K562 (cell line): ENCODE data around the gene SAMD14. TPM values are rescaled to one million over a fixed set of nuclear protein-coding genes. Genes with fewer than 3 reads are reported as not detected.

Experiments
- BRCA1 ChIP-seq, 2 experiments: fragments of 450-650 bp in 1 of 2; sonication (generic) in 1 of 2; formaldehyde crosslinking in 1 of 2; IDR thresholded peaks; 2 replicates each; pipeline versions ENCODE4 v1.5.0 to v1.6.1; 2017 to 2020; ENCODE audit warnings: mild to moderate bottlenecking in 1 of 2, missing genetic modification reagents in 1 of 2
- CGGBP1 ChIP-seq: fragments of 250-450 bp; sonication (Bioruptor Pico); IDR thresholded peaks from 2 replicates; pipeline ENCODE4 v1.9.0; 2021; ENCODE audit warnings: mild to moderate bottlenecking
- ESRRA ChIP-seq: fragments of 450-650 bp; IDR thresholded peaks from 2 replicates; pipeline ENCODE4 v1.6.1; 2014; ENCODE audit warnings: low read depth, mild to moderate bottlenecking, moderate library complexity, borderline replicate concordance
- GTF2F1 ChIP-seq: IDR thresholded peaks from 2 replicates; pipeline ENCODE4 v1.6.1; 2011; ENCODE audit warnings: low read depth, low read length, improper control_type of control experiment
- MBD2 ChIP-seq: sonication (generic); IDR thresholded peaks from 2 replicates; pipeline ENCODE4 v1.6.1; 2016; ENCODE audit warnings: low read depth, borderline replicate concordance
- MTA3 ChIP-seq: fragments of 450-650 bp; formaldehyde crosslinking; IDR thresholded peaks from 2 replicates; pipeline ENCODE4 v1.6.1; 2017; ENCODE audit warnings: mild to moderate bottlenecking, borderline replicate concordance
- RBM17 ChIP-seq: fragments of 200-400 bp; formaldehyde crosslinking; IDR thresholded peaks from 2 replicates; pipeline ENCODE4 v1.6.1; 2017; ENCODE audit warnings: low read depth, mild to moderate bottlenecking, low read length, borderline replicate concordance
- RFX5 ChIP-seq: IDR thresholded peaks from 2 replicates; pipeline ENCODE4 v1.6.1; 2011; ENCODE audit warnings: low read depth, mild to moderate bottlenecking, improper control_type of control experiment, low read length
- SIN3B ChIP-seq: fragments of 450-650 bp; IDR thresholded peaks from 2 replicates; pipeline ENCODE4 v1.6.1; 2017; ENCODE audit warnings: low read depth, mild to moderate bottlenecking, moderate library complexity
- ZNF124 ChIP-seq: sonication (generic); formaldehyde crosslinking; IDR thresholded peaks from 2 replicates; pipeline ENCODE4 v1.8.1; 2022; ENCODE audit warnings: missing genetic modification reagents
- ZNF212 ChIP-seq: fragments of 450-650 bp; formaldehyde crosslinking; IDR thresholded peaks from 2 replicates; pipeline ENCODE4 v1.4.0; 2020; ENCODE audit warnings: mild to moderate bottlenecking
- ZNF41 ChIP-seq: fragments of 250-450 bp; sonication (Bioruptor Pico); conservative IDR thresholded peaks from 2 replicates; pipeline ENCODE4 v1.4.0; 2020; ENCODE audit warnings: mild to moderate bottlenecking
- ZNF436 ChIP-seq: fragments of 250-450, 450-650 bp; sonication (Bioruptor Pico); formaldehyde crosslinking; IDR thresholded peaks from 2 replicates; pipeline ENCODE4 v1.7.0; 2020; ENCODE audit warnings: mild to moderate bottlenecking
- ZNF609 ChIP-seq: sonication (generic); formaldehyde crosslinking; IDR thresholded peaks from 2 replicates; pipeline ENCODE4 v1.8.1; 2023; ENCODE audit warnings: missing genetic modification reagents, mild to moderate bottlenecking, borderline replicate concordance
- ZNF785 ChIP-seq: fragments of 250-450 bp; sonication (Bioruptor Pico); IDR thresholded peaks from 2 replicates; pipeline ENCODE4 v1.4.0; 2020; ENCODE audit warnings: mild to moderate bottlenecking
- polyA plus RNA-seq, 8 experiments: library from polyadenylated mRNA; depleted of rRNA in 4 of 8; stranded (reverse) in 5 of 8; unstranded in 3 of 8; fragments of >200 nt; fragmentation: Nextera tagmentation in 2 of 8; fragmentation: Illumina TruSeq in 1 of 8; extraction: Ambion mirVana in 2 of 8; extraction: Trizol in 1 of 8; gene quantifications; 2 replicates each; pipeline versions ENCODE4 v1.2.1 to v1.2.3, GENCODE V29; 2011 to 2014; ENCODE audit warnings: inconsistent platforms in 1 of 8, missing spikeins in 1 of 8
- total RNA-seq, 7 experiments: library from RNA; depleted of rRNA in 6 of 7; stranded (reverse); fragments of >200 nt in 6 of 7; fragmentation: Illumina TruSeq in 2 of 7; extraction: Trizol in 2 of 7; gene quantifications; 2 replicates each; pipeline versions ENCODE4 v1.2.1 to v1.2.3, GENCODE V29; 2011 to 2021; ENCODE audit warnings: low replicate concordance in 1 of 7
- TF ChIP-seq, protein P1 (sequence below): IDR thresholded peaks from 2 replicates; pipeline ENCODE4 v1.6.1; 2016; ENCODE audit warnings: missing genetic modification characterization, missing compliant biosample characterization
- TF ChIP-seq, protein P2 (sequence below): fragments of 250-450 bp; sonication (Bioruptor Pico); IDR thresholded peaks from 2 replicates; pipeline ENCODE4 v1.4.0; 2020; ENCODE audit warnings: mild to moderate bottlenecking, moderate library complexity, borderline replicate concordance

Gene SAMD14
- total and polyA plus RNA-seq, 9 of the 15 experiments (the other 6 are each of a cell fraction or from before 2014, with no cell fraction given): 0.04 to 0.07 TPM; not detected in 7

DNA sequence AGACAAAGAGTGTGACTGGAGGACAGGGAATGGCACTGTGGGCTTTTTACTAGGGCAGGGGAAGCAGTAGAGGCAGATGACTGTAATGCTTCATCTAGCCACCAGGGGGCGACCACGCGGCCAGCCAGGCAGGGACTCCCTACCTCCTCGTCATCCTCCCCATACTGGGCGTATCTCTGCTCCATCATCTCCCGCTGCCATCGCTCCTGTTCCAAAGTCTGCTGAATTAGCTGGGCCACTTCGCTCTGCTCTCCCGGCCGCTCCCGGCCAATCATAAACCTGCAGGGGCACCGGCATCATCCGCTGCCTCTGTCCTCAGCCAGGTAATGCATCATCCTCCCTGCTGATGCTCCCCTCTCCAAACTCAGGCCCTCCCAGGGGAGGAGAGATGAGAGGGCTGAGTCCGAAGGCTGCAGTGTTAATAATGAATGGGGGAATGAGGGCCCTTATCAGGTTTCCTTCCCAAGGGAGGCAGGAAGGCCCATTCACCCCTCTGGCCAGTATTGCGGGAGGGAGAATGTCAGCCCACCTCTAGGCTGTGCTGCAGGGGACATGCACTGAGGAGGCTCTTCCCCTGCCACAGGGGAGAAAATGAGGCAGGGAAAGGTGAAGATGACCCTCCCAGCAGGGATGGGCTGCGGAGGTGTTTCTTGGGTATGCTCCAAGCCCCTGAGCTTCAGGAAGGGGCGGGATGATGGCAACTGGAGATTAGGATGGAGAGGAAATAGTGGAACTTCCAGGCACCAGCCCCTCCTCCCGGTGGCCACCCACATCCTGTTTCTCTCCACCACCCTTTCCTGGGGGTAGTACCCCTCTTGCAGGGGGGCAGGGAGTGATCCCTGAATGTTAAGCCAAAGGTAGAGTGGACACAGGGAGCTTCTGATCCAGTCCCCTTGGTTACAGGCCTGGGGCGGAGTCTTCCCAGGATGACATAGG, 10.3 kb upstream of the SAMD14 start (continued):
- TF ChIP-seq ZNF785: no peak
- no peak for TF ChIP-seq ZNF436 (CRISPR knock-in tag)
- no peak for TF ChIP-seq ESRRA
- TF ChIP-seq BRCA1 (IDR thresholded peaks at IDR 0.05): no peak
- no peak for TF ChIP-seq BRCA1 (CRISPR knock-in tag; IDR thresholded peaks at IDR 0.05)
- no peak for TF ChIP-seq SIN3B
- TF ChIP-seq RFX5: no peak
- no peak for TF ChIP-seq RBM17
- TF ChIP-seq, protein P1, sequence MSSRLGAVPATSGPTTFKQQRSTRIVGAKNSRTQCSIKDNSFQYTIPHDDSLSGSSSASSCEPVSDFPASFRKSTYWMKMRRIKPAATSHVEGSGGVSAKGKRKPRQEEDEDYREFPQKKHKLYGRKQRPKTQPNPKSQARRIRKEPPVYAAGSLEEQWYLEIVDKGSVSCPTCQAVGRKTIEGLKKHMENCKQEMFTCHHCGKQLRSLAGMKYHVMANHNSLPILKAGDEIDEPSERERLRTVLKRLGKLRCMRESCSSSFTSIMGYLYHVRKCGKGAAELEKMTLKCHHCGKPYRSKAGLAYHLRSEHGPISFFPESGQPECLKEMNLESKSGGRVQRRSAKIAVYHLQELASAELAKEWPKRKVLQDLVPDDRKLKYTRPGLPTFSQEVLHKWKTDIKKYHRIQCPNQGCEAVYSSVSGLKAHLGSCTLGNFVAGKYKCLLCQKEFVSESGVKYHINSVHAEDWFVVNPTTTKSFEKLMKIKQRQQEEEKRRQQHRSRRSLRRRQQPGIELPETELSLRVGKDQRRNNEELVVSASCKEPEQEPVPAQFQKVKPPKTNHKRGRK (tag): no peak
- no peak for TF ChIP-seq ZNF212 (CRISPR knock-in tag)
- no peak for TF ChIP-seq MBD2
- TF ChIP-seq MTA3: peak; percentile 60; the same call in 1 of the 2 replicates
- TF ChIP-seq ZNF41 (CRISPR knock-in tag): no peak
- no peak for TF ChIP-seq ZNF609 (CRISPR knock-in tag)
- no peak for TF ChIP-seq ZNF124
- no peak for TF ChIP-seq CGGBP1 (CRISPR knock-in tag)
- no peak for TF ChIP-seq GTF2F1
- TF ChIP-seq, protein P2, sequence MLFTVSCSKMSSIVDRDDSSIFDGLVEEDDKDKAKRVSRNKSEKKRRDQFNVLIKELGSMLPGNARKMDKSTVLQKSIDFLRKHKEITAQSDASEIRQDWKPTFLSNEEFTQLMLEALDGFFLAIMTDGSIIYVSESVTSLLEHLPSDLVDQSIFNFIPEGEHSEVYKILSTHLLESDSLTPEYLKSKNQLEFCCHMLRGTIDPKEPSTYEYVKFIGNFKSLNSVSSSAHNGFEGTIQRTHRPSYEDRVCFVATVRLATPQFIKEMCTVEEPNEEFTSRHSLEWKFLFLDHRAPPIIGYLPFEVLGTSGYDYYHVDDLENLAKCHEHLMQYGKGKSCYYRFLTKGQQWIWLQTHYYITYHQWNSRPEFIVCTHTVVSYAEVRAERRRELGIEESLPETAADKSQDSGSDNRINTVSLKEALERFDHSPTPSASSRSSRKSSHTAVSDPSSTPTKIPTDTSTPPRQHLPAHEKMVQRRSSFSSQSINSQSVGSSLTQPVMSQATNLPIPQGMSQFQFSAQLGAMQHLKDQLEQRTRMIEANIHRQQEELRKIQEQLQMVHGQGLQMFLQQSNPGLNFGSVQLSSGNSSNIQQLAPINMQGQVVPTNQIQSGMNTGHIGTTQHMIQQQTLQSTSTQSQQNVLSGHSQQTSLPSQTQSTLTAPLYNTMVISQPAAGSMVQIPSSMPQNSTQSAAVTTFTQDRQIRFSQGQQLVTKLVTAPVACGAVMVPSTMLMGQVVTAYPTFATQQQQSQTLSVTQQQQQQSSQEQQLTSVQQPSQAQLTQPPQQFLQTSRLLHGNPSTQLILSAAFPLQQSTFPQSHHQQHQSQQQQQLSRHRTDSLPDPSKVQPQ: no peak
